CD4-positive, CD25-positive, alpha-beta regulatory T cell (primary cell): ENCODE results near the gene HOXB3. TPM values are rescaled to one million over a fixed set of nuclear protein-coding genes. Genes with fewer than 3 reads are reported as not detected.

Experiments
- ATAC-seq, 2 donors: fragments of 150-1000 bp; cut with Tn5 transposase; one replicate each; pipeline ENCODE4 v1.10.0; 2021; ENCODE audit warnings: low read depth in 2 of 2, moderate number of reproducible peaks in 2 of 2, moderate library complexity in 1 of 2
- DNase-seq, 3 donors: peaks; one replicate each; pipeline versions ENCODE4 v3.0.0 to v3.0.0-alpha.2; 2012 to 2022; ENCODE audit warnings: mixed read lengths in 1 of 3
- H3K27ac ChIP-seq: one replicate; pipeline ENCODE4 v1.7.0; 2013; ENCODE audit warnings: mild to moderate bottlenecking, low read length; ENCODE audit not compliant: insufficient read depth, poor library complexity, severe bottlenecking
- H3K27me3 ChIP-seq: one replicate; pipeline ENCODE4 v1.7.0; 2013; ENCODE audit warnings: low read length; ENCODE audit not compliant: control insufficient read depth, insufficient read depth
- H3K36me3 ChIP-seq: one replicate; pipeline ENCODE4 v1.7.0; 2013; ENCODE audit warnings: mild to moderate bottlenecking, low read length, moderate library complexity; ENCODE audit not compliant: control insufficient read depth, insufficient read depth
- H3K4me1 ChIP-seq: 2 replicates; pipeline ENCODE4 v1.7.0; 2013; ENCODE audit warnings: mild to moderate bottlenecking, low read length; ENCODE audit not compliant: insufficient read depth, control insufficient read depth, poor library complexity, severe bottlenecking
- H3K4me3 ChIP-seq: one replicate; pipeline ENCODE4 v1.7.0; 2013; ENCODE audit warnings: low read depth, mild to moderate bottlenecking, low read length, moderate library complexity
- H3K9me3 ChIP-seq, 2 experiments: 1 replicate in 1 of 2; 2 replicates in 1 of 2; pipeline ENCODE4 v1.7.0; 2013; ENCODE audit warnings: low read length in 2 of 2, mild to moderate bottlenecking in 1 of 2, moderate library complexity in 1 of 2; ENCODE audit not compliant: control insufficient read depth in 2 of 2
- H3K27ac Mint-ChIP-seq, 3 donors: one replicate each; pipeline ENCODE4 v1.8.0; 2020 to 2022; ENCODE audit warnings: mild to moderate bottlenecking in 3 of 3, mixed read lengths in 3 of 3, moderate library complexity in 2 of 3
- H3K27me3 Mint-ChIP-seq: one replicate; pipeline ENCODE4 v1.8.0; 2022; ENCODE audit warnings: mild to moderate bottlenecking, mixed read lengths
- H3K36me3 Mint-ChIP-seq: one replicate; pipeline ENCODE4 v1.8.0; 2020; ENCODE audit warnings: mixed read lengths
- H3K4me1 Mint-ChIP-seq, 4 donors: one replicate each; pipeline ENCODE4 v1.8.0; 2020 to 2022; ENCODE audit warnings: mixed read lengths in 4 of 4, mild to moderate bottlenecking in 1 of 4
- H3K4me3 Mint-ChIP-seq, 4 donors: one replicate each; pipeline ENCODE4 v1.8.0; 2020 to 2022; ENCODE audit warnings: mild to moderate bottlenecking in 4 of 4, mixed read lengths in 4 of 4, moderate library complexity in 3 of 4
- H3K9me3 Mint-ChIP-seq, 7 donors: one replicate each; pipeline ENCODE4 v1.8.0; 2020 to 2022; ENCODE audit warnings: mixed read lengths in 7 of 7, mild to moderate bottlenecking in 3 of 7, moderate library complexity in 2 of 7
- polyA plus RNA-seq, 4 donors: library from polyadenylated mRNA; unstranded; fragments of 300-500 nt; fragmentation: Illumina TruSeq; gene quantifications; one replicate each; pipeline ENCODE4 v1.2.3, GENCODE V29; 2021
- total RNA-seq: library from RNA; stranded (reverse); gene quantifications from one replicate; pipeline ENCODE4 v1.2.3, GENCODE V29; 2022

Gene HOXB3
- total and polyA plus RNA-seq, 5 donors from 2014 or later: 0.05 to 8.1 (median 0.16) TPM; not detected in 2

GRCh38 chr17:48529683-48530009 lies 60.4 kb downstream of the HOXB3 start:
- Histone ChIP-seq H3K27me3 (peaks cover 11% of the 10 kb centered on the region), H3K27ac (no peak overlapping the region), H3K4me3 (no peak overlapping the region), H3K9me3 (no peaks in the 10 kb centered on the region), H3K4me1 (peaks cover 8% of the 10 kb centered on the region), H3K36me3 (no peaks in the 10 kb centered on the region)
- DNase-seq (no peak), ATAC-seq (no peak)
- H3K4me3 Mint-ChIP-seq: peak overlapping the region in 1 of 4 donors; percentile 44
- H3K36me3 Mint-ChIP-seq: no peaks in the 10 kb centered on the region
- peaks cover 0 to under 1% (median 0%) of the 10 kb centered on the region in 7 donors for H3K9me3 Mint-ChIP-seq
- peaks cover 51% of the 10 kb centered on the region for H3K27me3 Mint-ChIP-seq
- H3K27ac Mint-ChIP-seq: no peak overlapping the region
- H3K4me1 Mint-ChIP-seq: peaks cover 0 to 15% (median 5%) of the 10 kb centered on the region in 4 donors

GRCh38 chr17:48528936-48529682 lies 60.9 kb downstream of the HOXB3 start:
- H3K27me3 Mint-ChIP-seq: peaks cover 54% of the 10 kb centered on the region
- peak overlapping the region in 1 of 4 donors; percentile 44 for H3K4me3 Mint-ChIP-seq
- no peak for ATAC-seq
- H3K27me3 ChIP-seq: peaks cover 12% of the 10 kb centered on the region
- H3K36me3 Mint-ChIP-seq: no peaks in the 10 kb centered on the region
- H3K4me1 ChIP-seq: peaks cover 8% of the 10 kb centered on the region
- DNase-seq: no peak
- peak overlapping the region in 1 of 3 donors; percentile 69 for H3K27ac Mint-ChIP-seq
- no peaks in the 10 kb centered on the region for H3K9me3 Mint-ChIP-seq
- no peak overlapping the region for H3K27ac ChIP-seq
- peaks cover 0 to 15% (median 5%) of the 10 kb centered on the region in 4 donors for H3K4me1 Mint-ChIP-seq
- no peaks in the 10 kb centered on the region for H3K9me3 ChIP-seq
- H3K36me3 ChIP-seq: no peaks in the 10 kb centered on the region
- no peak overlapping the region for H3K4me3 ChIP-seq

GRCh38 chr17:48528153-48528935 lies 61.7 kb downstream of the HOXB3 start:
- H3K36me3 Mint-ChIP-seq: no peaks in the 10 kb centered on the region
- H3K4me3 ChIP-seq: no peak overlapping the region
- no peak overlapping the region for H3K27ac Mint-ChIP-seq
- DNase-seq (no peak), ATAC-seq (no peak)
- H3K4me1 ChIP-seq: peaks cover 8% of the 10 kb centered on the region
- peaks cover 19% of the 10 kb centered on the region for H3K27me3 ChIP-seq
- H3K27me3 Mint-ChIP-seq: peaks cover 55% of the 10 kb centered on the region
- peaks cover 0 to 15% (median 5%) of the 10 kb centered on the region in 4 donors for H3K4me1 Mint-ChIP-seq
- no peaks in the 10 kb centered on the region for H3K9me3 Mint-ChIP-seq
- no peak overlapping the region for H3K27ac ChIP-seq
- no peaks in the 10 kb centered on the region for H3K9me3 ChIP-seq
- no peak overlapping the region for H3K4me3 Mint-ChIP-seq
- no peaks in the 10 kb centered on the region for H3K36me3 ChIP-seq

GRCh38 chr17:48527547-48527932 lies 62.5 kb downstream of the HOXB3 start:
- Histone ChIP-seq H3K9me3 (no peaks in the 10 kb centered on the region), H3K27me3 (peaks cover 21% of the 10 kb centered on the region), H3K36me3 (no peaks in the 10 kb centered on the region), H3K27ac (no peak overlapping the region), H3K4me3 (no peak overlapping the region), H3K4me1 (peaks cover 8% of the 10 kb centered on the region)
- ATAC-seq: no peak
- Mint-ChIP-seq H3K9me3 (no peaks in the 10 kb centered on the region), H3K27ac (no peak overlapping the region), H3K27me3 (peaks cover 58% of the 10 kb centered on the region), H3K4me1 (peaks cover 0 to 15% (median 5%) of the 10 kb centered on the region in 4 donors), H3K36me3 (no peaks in the 10 kb centered on the region), H3K4me3 (peak overlapping the region in 2 of 4 donors; percentile 7 to 22)
- no peak for DNase-seq

- H3K27ac Mint-ChIP-seq: no peak overlapping the region
- peak overlapping the region in 1 of 4 donors; percentile 23 for H3K4me3 Mint-ChIP-seq
Observed at GRCh38 chr17:48526608-48527546, 63.2 kb downstream of the HOXB3 start.

GRCh38 chr17:48523010-48523409 lies 67.0 kb downstream of the HOXB3 start:
- no peak overlapping the region for H3K27ac Mint-ChIP-seq
- Histone ChIP-seq H3K4me1 (peaks cover 8% of the 10 kb centered on the region), H3K27me3 (peaks cover 26% of the 10 kb centered on the region), H3K4me3 (no peak overlapping the region), H3K27ac (no peak overlapping the region), H3K9me3 (no peaks in the 10 kb centered on the region), H3K36me3 (no peaks in the 10 kb centered on the region)
- DNase-seq: no peak
- H3K27me3 Mint-ChIP-seq: peaks cover 67% of the 10 kb centered on the region
- H3K4me3 Mint-ChIP-seq: no peak overlapping the region
- H3K9me3 Mint-ChIP-seq: no peaks in the 10 kb centered on the region
- ATAC-seq: no peak
- H3K4me1 Mint-ChIP-seq: peaks cover 0 to 18% (median 7%) of the 10 kb centered on the region in 4 donors
- no peaks in the 10 kb centered on the region for H3K36me3 Mint-ChIP-seq

More at GRCh38 chr17:48526608-48527546, 63.2 kb downstream of the HOXB3 start:
- Mint-ChIP-seq H3K4me1 (peaks cover 0 to 15% (median 5%) of the 10 kb centered on the region in 4 donors), H3K27me3 (peaks cover 63% of the 10 kb centered on the region), H3K9me3 (no peaks in the 10 kb centered on the region), H3K36me3 (no peaks in the 10 kb centered on the region)
- Histone ChIP-seq H3K36me3 (no peaks in the 10 kb centered on the region), H3K27ac (no peak overlapping the region), H3K9me3 (no peaks in the 10 kb centered on the region), H3K4me3 (no peak overlapping the region), H3K27me3 (peaks cover 21% of the 10 kb centered on the region), H3K4me1 (peaks cover 8% of the 10 kb centered on the region)
- no peak for ATAC-seq
- no peak for DNase-seq

- no peaks in the 10 kb centered on the region for H3K36me3 ChIP-seq
- no peak overlapping the region for H3K4me3 ChIP-seq
- no peak overlapping the region for H3K27ac ChIP-seq
- Mint-ChIP-seq H3K9me3 (peaks cover 0 to 1% (median 0%) of the 10 kb centered on the region in 7 donors), H3K4me1 (peaks cover 0 to 17% (median 10%) of the 10 kb centered on the region in 4 donors), H3K27ac (no peak overlapping the region), H3K4me3 (no peak overlapping the region), H3K27me3 (peaks cover 64% of the 10 kb centered on the region), H3K36me3 (no peaks in the 10 kb centered on the region)
- no peaks in the 10 kb centered on the region for H3K9me3 ChIP-seq
- H3K27me3 ChIP-seq: peaks cover 26% of the 10 kb centered on the region
- no peak for ATAC-seq
- H3K4me1 ChIP-seq: peaks cover 6% of the 10 kb centered on the region
- no peak for DNase-seq
Observed at GRCh38 chr17:48522031-48522653, 67.9 kb downstream of the HOXB3 start.
